SK-N-SH treated with all-trans-retinoic acid at 6 μM for 48 hours (cell line): ENCODE measurements around the gene PARVG.

Experiments
- BACH2 ChIP-seq: fragments of 250-450 bp; sonication (Bioruptor Pico); IDR thresholded peaks from 2 replicates; pipeline ENCODE4 v1.9.0; 2021; ENCODE audit warnings: mild to moderate bottlenecking, borderline replicate concordance
- RARB ChIP-seq: fragments of 250-450 bp; sonication (Bioruptor Pico); IDR thresholded peaks from 2 replicates; pipeline ENCODE4 v1.8.0; 2021; ENCODE audit warnings: mild to moderate bottlenecking, moderate library complexity
- ZFP30 ChIP-seq: fragments of 450-650 bp; formaldehyde crosslinking; IDR thresholded peaks from 2 replicates; pipeline ENCODE4 v1.5.0; 2022; ENCODE audit warnings: mild to moderate bottlenecking, moderate library complexity
- ZNF565 ChIP-seq: fragments of 450-650 bp; formaldehyde crosslinking; conservative IDR thresholded peaks from 2 replicates; pipeline ENCODE4 v1.5.0; 2020; ENCODE audit warnings: low read depth, mild to moderate bottlenecking, moderate library complexity
- TF ChIP-seq, protein P1 (sequence below): fragments of 250-450 bp; sonication (Bioruptor Pico); IDR thresholded peaks from 2 replicates; pipeline ENCODE4 v1.8.0; 2020; ENCODE audit warnings: mild to moderate bottlenecking, moderate library complexity, borderline replicate concordance

DNA sequence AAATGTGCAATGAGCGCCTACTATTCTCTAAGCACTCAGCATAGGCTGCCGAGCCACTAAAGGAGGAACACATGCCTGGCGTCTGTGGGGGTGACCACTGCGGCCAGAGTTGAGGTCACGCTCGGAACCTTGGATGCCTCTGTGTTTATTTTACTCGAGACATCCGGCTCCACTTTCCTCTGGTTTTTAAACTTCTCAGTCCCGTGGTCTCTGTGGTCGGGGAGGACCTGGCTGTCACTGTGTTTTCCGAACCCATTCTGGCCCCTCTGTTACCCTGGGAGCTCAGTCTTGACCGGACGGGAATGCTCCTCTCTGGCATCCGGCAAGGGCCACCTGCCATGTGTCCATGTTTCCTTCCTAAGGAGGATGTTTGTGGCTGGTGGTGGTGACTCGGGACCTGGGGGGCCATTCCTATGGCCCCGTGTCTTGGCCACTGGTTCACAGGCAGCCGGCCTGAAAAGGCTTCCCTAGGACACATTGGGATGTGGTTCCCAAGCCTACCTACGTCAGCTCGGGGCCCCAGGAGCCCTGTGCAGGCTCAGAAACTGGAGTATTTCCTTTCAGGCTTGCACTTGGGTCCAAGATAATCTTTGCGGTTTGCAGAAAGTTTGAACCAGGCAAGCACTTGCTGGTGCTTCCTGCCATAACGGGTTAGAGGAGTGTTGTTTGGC, 46.7 kb upstream of the PARVG start:
- TF ChIP-seq, protein P1, sequence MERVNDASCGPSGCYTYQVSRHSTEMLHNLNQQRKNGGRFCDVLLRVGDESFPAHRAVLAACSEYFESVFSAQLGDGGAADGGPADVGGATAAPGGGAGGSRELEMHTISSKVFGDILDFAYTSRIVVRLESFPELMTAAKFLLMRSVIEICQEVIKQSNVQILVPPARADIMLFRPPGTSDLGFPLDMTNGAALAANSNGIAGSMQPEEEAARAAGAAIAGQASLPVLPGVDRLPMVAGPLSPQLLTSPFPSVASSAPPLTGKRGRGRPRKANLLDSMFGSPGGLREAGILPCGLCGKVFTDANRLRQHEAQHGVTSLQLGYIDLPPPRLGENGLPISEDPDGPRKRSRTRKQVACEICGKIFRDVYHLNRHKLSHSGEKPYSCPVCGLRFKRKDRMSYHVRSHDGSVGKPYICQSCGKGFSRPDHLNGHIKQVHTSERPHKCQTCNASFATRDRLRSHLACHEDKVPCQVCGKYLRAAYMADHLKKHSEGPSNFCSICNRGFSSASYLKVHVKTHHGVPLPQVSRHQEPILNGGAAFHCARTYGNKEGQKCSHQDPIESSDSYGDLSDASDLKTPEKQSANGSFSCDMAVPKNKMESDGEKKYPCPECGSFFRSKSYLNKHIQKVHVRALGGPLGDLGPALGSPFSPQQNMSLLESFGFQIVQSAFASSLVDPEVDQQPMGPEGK (CRISPR knock-in tag), result no peak
- TF ChIP-seq BACH2 (CRISPR knock-in tag) (no peak), ZFP30 (CRISPR knock-in tag) (no peak), ZNF565 (CRISPR knock-in tag) (no peak), RARB (CRISPR knock-in tag) (no peak)
